A673 (cell line): ENCODE measurements around the gene COG7. TPM values are rescaled to one million over a fixed set of nuclear protein-coding genes. Genes with fewer than 3 reads are reported as not detected.

Experiments used
- BruUV-seq: library from RNA; stranded (reverse); fragments of 400-500 nt; replicated peaks from 2 replicates; lab custom pipeline; 2021; lab: Mats Ljungman, UMichigan
- CTCF ChIA-PET: fragments of 300-600 bp; sonication (Branson Sonifier 250); formaldehyde crosslinking; loops from one replicate; lab custom pipeline; 2022; ENCODE audit warnings: antibody characterized with exemption; lab: Charles Lee
- POLR2A ChIA-PET: fragments of 300-600 bp; sonication (Branson Sonifier 250); formaldehyde crosslinking; loops from one replicate; lab custom pipeline; 2022; ENCODE audit warnings: antibody characterized with exemption; ENCODE audit not compliant: low non-redundant PET; lab: Charles Lee
- DNase-seq: peaks from one replicate; pipeline ENCODE4 v3.0.0-alpha.2; 2015; ENCODE audit warnings: low spot score
- H3K27ac ChIP-seq: fragments of 200-600 bp; sonication (generic); 2 replicates; pipeline ENCODE4 v1.5.1; 2016; ENCODE audit warnings: mixed run types, low read depth, mild to moderate bottlenecking, mixed read lengths, antibody characterized with exemption, low read length; ENCODE audit not compliant: poor library complexity, severe bottlenecking
- H3K27me3 ChIP-seq: fragments of 200-600 bp; sonication (generic); replicated peaks from 2 replicates; pipeline ENCODE4 v1.6.1; 2017; ENCODE audit warnings: mixed run types, low read depth, mild to moderate bottlenecking, mixed read lengths, antibody characterized with exemption, low read length; ENCODE audit not compliant: insufficient read depth, poor library complexity
- H3K36me3 ChIP-seq: fragments of 200-600 bp; sonication (generic); 2 replicates; pipeline ENCODE4 v1.6.1; 2016; ENCODE audit warnings: mixed run types, mild to moderate bottlenecking, mixed read lengths, antibody characterized with exemption, low read length; ENCODE audit not compliant: insufficient read depth, poor library complexity, severe bottlenecking
- H3K4me1 ChIP-seq: fragments of 200-600 bp; sonication (generic); 2 replicates; pipeline ENCODE4 v1.6.1; 2017; ENCODE audit warnings: mixed run types, mild to moderate bottlenecking, mixed read lengths, antibody characterized with exemption, low read length; ENCODE audit not compliant: insufficient read depth, poor library complexity, severe bottlenecking
- H3K4me3 ChIP-seq: fragments of 200-600 bp; sonication (generic); 2 replicates; pipeline ENCODE4 v1.5.1; 2016; ENCODE audit warnings: low read depth, mixed run types, mild to moderate bottlenecking, mixed read lengths, low read length; ENCODE audit not compliant: poor library complexity, severe bottlenecking
- H3K9me3 ChIP-seq: fragments of 200-600 bp; sonication (generic); 2 replicates; pipeline ENCODE4 v1.6.1; 2016; ENCODE audit warnings: mixed run types, low read depth, mild to moderate bottlenecking, mixed read lengths, antibody characterized with exemption, low read length; ENCODE audit not compliant: poor library complexity, severe bottlenecking
- EZH2 ChIP-seq: fragments of 200-600 bp; sonication (generic); IDR thresholded peaks from 2 replicates; pipeline ENCODE4 v1.6.1; 2017; ENCODE audit warnings: borderline replicate concordance, low read depth, mild to moderate bottlenecking, mixed read lengths, antibody characterized with exemption, low read length; ENCODE audit not compliant: poor library complexity, severe bottlenecking
- intact Hi-C: fragments of 100-400 bp; cut with micrococcal nuclease; formaldehyde crosslinking; loops from one replicate; pipeline ENCODE4 v1.10.0; 2022; ENCODE audit not compliant: unreplicated experiment
- total RNA-seq: library from RNA; stranded (reverse); gene quantifications from 2 replicates; pipeline ENCODE4 v1.2.3, GENCODE V29; 2021
- TF ChIP-seq, protein P1 (sequence below): fragments of 300-800, 200-600 bp; sonication (generic); conservative IDR thresholded peaks from 2 replicates; pipeline ENCODE4 v1.5.1; 2017; ENCODE audit warnings: low read depth, mild to moderate bottlenecking, antibody characterized with exemption, low read length, moderate library complexity, mixed read lengths

COG7 gene
- total RNA-seq, 1 experiment from 2014 or later, result 33.8 TPM

DNA sequence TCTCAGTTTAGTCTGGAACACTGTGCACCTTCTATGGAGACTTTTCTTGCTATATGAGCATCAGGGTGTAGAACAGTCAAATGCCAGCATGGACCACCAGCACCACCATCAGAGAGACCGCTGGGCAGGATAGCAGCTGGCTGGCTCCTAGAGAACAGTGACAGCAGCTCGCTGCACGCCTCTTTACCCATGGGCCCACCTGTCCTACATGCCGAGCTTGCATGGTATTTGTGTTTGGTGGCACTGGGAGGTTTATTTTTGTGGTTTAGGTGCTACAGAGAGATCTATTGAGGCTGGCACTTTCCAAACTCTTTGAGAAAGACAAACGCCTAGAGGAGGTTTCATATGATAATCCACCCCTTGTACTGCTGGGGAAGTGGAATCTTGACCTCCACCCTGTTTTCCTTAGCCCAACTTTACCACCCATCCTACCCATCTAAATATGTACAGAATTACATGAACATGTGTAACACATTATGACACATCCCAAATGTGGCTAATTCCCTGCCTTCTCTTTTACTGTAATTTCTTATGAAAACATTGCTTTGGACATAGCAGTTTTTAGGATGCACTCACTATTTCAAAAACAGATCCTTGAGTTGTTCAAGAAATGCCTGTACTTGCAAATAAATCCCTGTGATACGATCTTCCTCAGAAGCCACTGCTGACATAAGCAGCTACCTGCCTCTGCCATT is 46.3 kb downstream of the COG7 start:
- TF ChIP-seq EZH2, result no peak
- TF ChIP-seq, protein P1, sequence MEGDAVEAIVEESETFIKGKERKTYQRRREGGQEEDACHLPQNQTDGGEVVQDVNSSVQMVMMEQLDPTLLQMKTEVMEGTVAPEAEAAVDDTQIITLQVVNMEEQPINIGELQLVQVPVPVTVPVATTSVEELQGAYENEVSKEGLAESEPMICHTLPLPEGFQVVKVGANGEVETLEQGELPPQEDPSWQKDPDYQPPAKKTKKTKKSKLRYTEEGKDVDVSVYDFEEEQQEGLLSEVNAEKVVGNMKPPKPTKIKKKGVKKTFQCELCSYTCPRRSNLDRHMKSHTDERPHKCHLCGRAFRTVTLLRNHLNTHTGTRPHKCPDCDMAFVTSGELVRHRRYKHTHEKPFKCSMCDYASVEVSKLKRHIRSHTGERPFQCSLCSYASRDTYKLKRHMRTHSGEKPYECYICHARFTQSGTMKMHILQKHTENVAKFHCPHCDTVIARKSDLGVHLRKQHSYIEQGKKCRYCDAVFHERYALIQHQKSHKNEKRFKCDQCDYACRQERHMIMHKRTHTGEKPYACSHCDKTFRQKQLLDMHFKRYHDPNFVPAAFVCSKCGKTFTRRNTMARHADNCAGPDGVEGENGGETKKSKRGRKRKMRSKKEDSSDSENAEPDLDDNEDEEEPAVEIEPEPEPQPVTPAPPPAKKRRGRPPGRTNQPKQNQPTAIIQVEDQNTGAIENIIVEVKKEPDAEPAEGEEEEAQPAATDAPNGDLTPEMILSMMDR, result no peak
- no peak overlapping the region for H3K27ac ChIP-seq
- no peaks in the 10 kb centered on the region for H3K4me1 ChIP-seq
- DNase-seq, result no peak
- intact Hi-C loops, result no loop called here
- BruUV-seq, result no TSS peak
- no peaks in the 10 kb centered on the region for H3K27me3 ChIP-seq
- ChIA-PET CTCF (no interaction called here), POLR2A (no interaction called here)
- no peak overlapping the region for H3K4me3 ChIP-seq
- no peaks in the 10 kb centered on the region for H3K9me3 ChIP-seq
- peaks cover 48% of the 10 kb centered on the region for H3K36me3 ChIP-seq

DNA sequence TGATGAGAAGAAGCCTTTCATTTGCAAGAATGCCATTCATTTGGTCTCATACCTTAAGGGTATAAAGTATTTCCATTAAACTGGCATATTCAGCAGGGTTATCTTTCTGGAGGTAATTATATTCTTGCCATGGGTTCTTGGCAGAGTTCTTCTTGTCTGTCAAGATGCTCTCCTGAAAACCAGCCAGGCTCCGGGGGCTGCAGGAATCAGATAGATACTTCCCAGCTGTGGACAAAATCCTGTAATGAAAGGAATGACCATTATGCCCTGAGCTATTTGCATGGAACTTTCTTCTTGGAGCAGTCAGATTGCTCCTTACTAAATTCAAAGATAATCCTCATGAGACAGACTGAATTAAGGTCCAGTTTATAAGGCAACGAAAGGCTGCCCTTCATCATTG is 47.0 kb downstream of the COG7 start:
- H3K36me3 ChIP-seq, result peaks cover 48% of the 10 kb centered on the region

DNA sequence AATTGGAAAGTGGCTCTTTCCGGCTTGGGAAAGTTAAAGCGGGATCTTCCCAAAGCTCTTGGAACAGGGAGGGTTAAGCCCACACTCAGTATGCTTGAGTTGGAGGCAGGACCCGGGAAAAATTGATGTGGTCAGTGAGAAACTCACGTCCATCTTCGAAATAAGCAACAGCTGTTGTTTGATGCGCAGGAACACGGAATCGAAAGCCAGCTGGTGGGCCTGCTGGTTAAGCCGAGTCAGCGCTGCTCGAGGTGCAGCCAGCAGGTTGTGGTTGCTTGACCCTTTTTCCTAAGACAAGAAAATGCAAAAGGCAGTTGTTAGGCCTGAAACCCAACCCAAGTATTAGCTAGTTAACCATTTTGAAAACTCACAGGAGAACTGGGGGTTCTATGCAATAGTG is 49.4 kb downstream of the COG7 start:
- no peak overlapping the region for H3K4me3 ChIP-seq
- no peak overlapping the region for H3K27ac ChIP-seq
- DNase-seq, result no peak
- H3K27me3 ChIP-seq, result no peaks in the 10 kb centered on the region
- H3K4me1 ChIP-seq, result no peaks in the 10 kb centered on the region
- intact Hi-C loops, result no loop called here
- ChIA-PET CTCF (no interaction called here), POLR2A (no interaction called here)
- H3K36me3 ChIP-seq, result peaks cover 66% of the 10 kb centered on the region
- H3K9me3 ChIP-seq, result no peaks in the 10 kb centered on the region
- TF ChIP-seq, protein P1, result no peak
- no peak for TF ChIP-seq EZH2
- no TSS peak for BruUV-seq

More for the DNA sequence above, 47.0 kb downstream of the COG7 start:
- Histone ChIP-seq H3K9me3 (no peaks in the 10 kb centered on the region), H3K27ac (no peak overlapping the region), H3K27me3 (no peaks in the 10 kb centered on the region), H3K4me1 (no peaks in the 10 kb centered on the region), H3K4me3 (no peak overlapping the region)
- TF ChIP-seq, protein P1, result no peak
- no peak for TF ChIP-seq EZH2
- BruUV-seq, result no TSS peak
- intact Hi-C loops, result no loop called here
- no peak for DNase-seq
- CTCF ChIA-PET, result no interaction called here
- POLR2A ChIA-PET, result interaction anchor here (0.7 kb wide), 1 partner anchor 75 kb away, joined by 3 read pairs; no protein-coding TSS in a partner anchor
